H1 (cell line): ENCODE data around the gene NMD3. TPM values are rescaled to one million over a fixed set of nuclear protein-coding genes. Genes with fewer than 3 reads are reported as not detected.

Source experiments
- CTCF ChIA-PET: fragments of 300-600 bp; sonication (Branson Sonifier 250); formaldehyde crosslinking; loops from one replicate; lab custom pipeline; 2021; ENCODE audit not compliant: partially characterized antibody; lab: Charles Lee
- POLR2A ChIA-PET: fragments of 300-600 bp; sonication (Branson Sonifier 250); formaldehyde crosslinking; loops from one replicate; lab custom pipeline; 2021; ENCODE audit warnings: inconsistent platforms; ENCODE audit not compliant: partially characterized antibody; lab: Charles Lee
- DNase-seq, 2 experiments: peaks; one replicate each; pipeline versions ENCODE4 v3.0.0 to v3.0.0-alpha.2; 2010 to 2022; ENCODE audit warnings: low spot score in 2 of 2, low read depth in 1 of 2, mixed read lengths in 1 of 2
- FAIRE-seq: peaks from 2 replicates; lab custom pipeline; 2011; peaks lifted over from hg19 to GRCh38; lab: Jason Lieb, UNC
- H2AFZ ChIP-seq: 2 replicates; pipeline ENCODE4 v1.8.1; 2012; ENCODE audit warnings: low read length, inconsistent platforms
- H2AK5ac ChIP-seq: 2 replicates; pipeline ENCODE4 v1.6.1; 2013; ENCODE audit warnings: low read depth, low read length
- H2BK120ac ChIP-seq: replicated peaks from 2 replicates; pipeline ENCODE3; 2013; ENCODE audit warnings: low read depth, low read length, inconsistent platforms
- H2BK12ac ChIP-seq: 2 replicates; pipeline ENCODE4 v1.6.1; 2013; ENCODE audit warnings: low read depth, low read length
- H2BK15ac ChIP-seq: 2 replicates; pipeline ENCODE4 v1.6.1; 2013; ENCODE audit warnings: low read length
- H2BK20ac ChIP-seq: 2 replicates; pipeline ENCODE4 v1.6.1; 2013; ENCODE audit warnings: low read length
- H2BK5ac ChIP-seq: 2 replicates; pipeline ENCODE4 v1.6.1; 2013; ENCODE audit warnings: low read depth, low read length
- H3K14ac ChIP-seq: 2 replicates; pipeline ENCODE4 v1.6.1; 2013; ENCODE audit warnings: inconsistent platforms; ENCODE audit not compliant: insufficient read length
- H3K18ac ChIP-seq: 2 replicates; pipeline ENCODE4 v1.6.1; 2013; ENCODE audit warnings: low read length; ENCODE audit errors: extremely low read depth
- H3K23ac ChIP-seq: 2 replicates; pipeline ENCODE4 v1.6.1; 2013; ENCODE audit warnings: inconsistent platforms; ENCODE audit not compliant: insufficient read length
- H3K23me2 ChIP-seq: 2 replicates; pipeline ENCODE4 v1.6.1; 2013; ENCODE audit warnings: low read depth, low read length
- H3K27ac ChIP-seq: 2 replicates; pipeline ENCODE4 v1.6.1; 2011; ENCODE audit warnings: low read depth, low read length, inconsistent platforms
- H3K27me3 ChIP-seq, 4 experiments: replicated peaks in 1 of 4; 1 replicate in 1 of 4; 2 replicates in 3 of 4; pipeline versions ENCODE4 v1.6.1 to v1.8.1; 2011 to 2013; ENCODE audit warnings: low read length in 3 of 4, mild to moderate bottlenecking in 3 of 4, inconsistent platforms in 2 of 4, mixed read lengths in 2 of 4, moderate library complexity in 1 of 4; ENCODE audit not compliant: control insufficient read depth in 3 of 4, insufficient read depth in 3 of 4; ENCODE audit errors: extremely low read depth in 1 of 4
- H3K36me3 ChIP-seq, 4 experiments: 2 replicates each; pipeline versions ENCODE4 v1.6.1 to v1.8.1; 2011 to 2013; ENCODE audit warnings: mild to moderate bottlenecking in 4 of 4, low read length in 3 of 4, moderate library complexity in 2 of 4, control low read depth in 1 of 4, inconsistent platforms in 1 of 4; ENCODE audit not compliant: insufficient read depth in 4 of 4, control insufficient read depth in 2 of 4
- H3K4ac ChIP-seq: replicated peaks from 2 replicates; pipeline ENCODE3; 2013; ENCODE audit warnings: low read length, low read depth, mixed read lengths, inconsistent platforms; ENCODE audit not compliant: insufficient read length
- H3K4me1 ChIP-seq, 4 experiments: replicated peaks in 1 of 4; 1 replicate in 1 of 4; 2 replicates in 3 of 4; pipeline versions ENCODE4 v1.6.1 to v1.8.1; 2011 to 2013; ENCODE audit warnings: low read length in 3 of 4, inconsistent platforms in 2 of 4, mixed read lengths in 1 of 4; ENCODE audit not compliant: insufficient read depth in 4 of 4, control insufficient read depth in 3 of 4
- H3K4me2 ChIP-seq, 2 experiments: 2 replicates each; pipeline versions ENCODE4 v1.6.1 to v1.8.1; 2011 to 2013; ENCODE audit warnings: low read depth in 2 of 2, low read length in 2 of 2, control low read depth in 1 of 2, inconsistent platforms in 1 of 2, mild to moderate bottlenecking in 1 of 2; ENCODE audit not compliant: insufficient read depth in 1 of 2
- H3K4me3 ChIP-seq, 4 experiments: fragments of 200-600, 300-600 bp in 1 of 4; sonication (generic), shearing (Covaris generic), sonication (Bioruptor Twin) in 1 of 4; 2 replicates each; pipeline versions ENCODE4 v1.5.1 to v1.8.1; 2011 to 2016; ENCODE audit warnings: low read length in 4 of 4, low read depth in 3 of 4, control low read depth in 2 of 4, inconsistent platforms in 2 of 4, mild to moderate bottlenecking in 2 of 4, mixed read lengths in 1 of 4, moderate library complexity in 1 of 4; ENCODE audit not compliant: insufficient read depth in 2 of 4; ENCODE audit errors: extremely low read depth in 1 of 4
- H3K56ac ChIP-seq: replicated peaks from 2 replicates; pipeline ENCODE3; 2013; ENCODE audit warnings: low read depth, mild to moderate bottlenecking, mixed read lengths, low read length, inconsistent platforms; ENCODE audit not compliant: insufficient read length
- H3K79me1 ChIP-seq: 2 replicates; pipeline ENCODE4 v1.6.1; 2013; ENCODE audit warnings: low read depth, low read length, control low read depth
- H3K79me2 ChIP-seq, 2 experiments: 2 replicates each; pipeline versions ENCODE4 v1.6.1 to v1.8.1; 2012 to 2013; ENCODE audit warnings: low read length in 2 of 2, mild to moderate bottlenecking in 2 of 2, inconsistent platforms in 1 of 2; ENCODE audit not compliant: insufficient read depth in 2 of 2, control insufficient read depth in 1 of 2
- H3K9ac ChIP-seq, 4 experiments: replicated peaks in 1 of 4; 1 replicate in 1 of 4; 2 replicates in 3 of 4; pipeline versions ENCODE4 v1.6.1 to v1.8.1; 2011 to 2013; ENCODE audit warnings: low read depth in 3 of 4, low read length in 3 of 4, control low read depth in 2 of 4, mild to moderate bottlenecking in 2 of 4, moderate library complexity in 2 of 4, inconsistent platforms in 1 of 4; ENCODE audit errors: extremely low read depth in 1 of 4
- H3K9me3 ChIP-seq, 2 experiments: 2 replicates each; pipeline versions ENCODE4 v1.6.1 to v1.8.1; 2012 to 2013; ENCODE audit warnings: mild to moderate bottlenecking in 2 of 2, moderate library complexity in 2 of 2, control low read depth in 1 of 2, inconsistent platforms in 1 of 2, low read depth in 1 of 2, low read length in 1 of 2, mixed read lengths in 1 of 2; ENCODE audit not compliant: insufficient read depth in 2 of 2
- H4K20me1 ChIP-seq, 2 experiments: replicated peaks in 1 of 2; 2 replicates each; pipeline versions ENCODE3 to v1.8.1; 2011 to 2013; ENCODE audit warnings: inconsistent platforms in 2 of 2, low read length in 2 of 2, mild to moderate bottlenecking in 1 of 2; ENCODE audit not compliant: insufficient read depth in 2 of 2, control insufficient read depth in 1 of 2
- H4K5ac ChIP-seq: 2 replicates; pipeline ENCODE4 v1.6.1; 2013; ENCODE audit warnings: low read length, low read depth, mixed read lengths, inconsistent platforms; ENCODE audit not compliant: insufficient read length
- H4K8ac ChIP-seq: 2 replicates; pipeline ENCODE4 v1.8.0; 2013; ENCODE audit warnings: mild to moderate bottlenecking, moderate library complexity, low read length, inconsistent platforms; ENCODE audit not compliant: insufficient read depth; ENCODE audit errors: extremely low read depth
- H4K91ac ChIP-seq: replicated peaks from 2 replicates; pipeline ENCODE3; 2013; ENCODE audit warnings: low read length, mixed read lengths, inconsistent platforms; ENCODE audit not compliant: insufficient read length
- CEBPB ChIP-seq: IDR thresholded peaks from 2 replicates; pipeline ENCODE4 v1.6.1; 2012; ENCODE audit warnings: low read depth, low read length
- GABPA ChIP-seq: IDR thresholded peaks from 2 replicates; pipeline ENCODE4 v1.6.1; 2011; ENCODE audit warnings: mild to moderate bottlenecking, low read length, moderate library complexity, borderline replicate concordance; ENCODE audit not compliant: insufficient read depth
- HDAC2 ChIP-seq, 2 experiments: fragments of 300-600 bp in 1 of 2; sonication (generic) in 1 of 2; IDR thresholded peaks; 2 replicates each; pipeline ENCODE4 v1.6.1; 2011 to 2012; ENCODE audit warnings: low read depth in 2 of 2, low read length in 2 of 2, mild to moderate bottlenecking in 2 of 2, moderate library complexity in 2 of 2, borderline replicate concordance in 1 of 2, inconsistent platforms in 1 of 2
- HDAC6 ChIP-seq: IDR thresholded peaks from one replicate; pipeline ENCODE4 v1.7.1; 2012; ENCODE audit warnings: low read depth, mild to moderate bottlenecking, inconsistent platforms, low read length, moderate library complexity
- JUN ChIP-seq: IDR thresholded peaks from 2 replicates; pipeline ENCODE4 v1.6.1; 2011; ENCODE audit warnings: low read depth, mild to moderate bottlenecking, improper control_type of control experiment, low read length
- KDM4A ChIP-seq: IDR thresholded peaks from one replicate; pipeline ENCODE4 v1.7.1; 2012; ENCODE audit warnings: low read depth, mild to moderate bottlenecking, moderate library complexity, low read length, inconsistent platforms; ENCODE audit not compliant: severe bottlenecking
- MAFK ChIP-seq: IDR thresholded peaks from 2 replicates; pipeline ENCODE4 v1.6.1; 2012; ENCODE audit warnings: low read depth, mild to moderate bottlenecking, improper control_type of control experiment, low read length
- NANOG ChIP-seq: IDR thresholded peaks from 2 replicates; pipeline ENCODE4 v1.6.1; 2011; ENCODE audit warnings: low read length, low read depth, mild to moderate bottlenecking, inconsistent platforms; ENCODE audit not compliant: insufficient read depth, poor library complexity, severe bottlenecking
- NRF1 ChIP-seq: IDR thresholded peaks from 2 replicates; pipeline ENCODE4 v1.6.1; 2011; ENCODE audit warnings: mild to moderate bottlenecking, low read depth, low read length, improper control_type of control experiment
- RBBP5 ChIP-seq: IDR thresholded peaks from 2 replicates; pipeline ENCODE4 v1.7.1; 2012; ENCODE audit warnings: low read depth, mild to moderate bottlenecking, inconsistent platforms, low read length, moderate library complexity, borderline replicate concordance
- SIRT6 ChIP-seq: IDR thresholded peaks from one replicate; pipeline ENCODE4 v1.7.1; 2012; ENCODE audit warnings: low read length, inconsistent platforms
- SP2 ChIP-seq: IDR thresholded peaks from 2 replicates; pipeline ENCODE4 v1.6.1; 2012; ENCODE audit warnings: mild to moderate bottlenecking, low read length, inconsistent platforms
- TBP ChIP-seq: IDR thresholded peaks from 2 replicates; pipeline ENCODE4 v1.6.1; 2011; ENCODE audit warnings: low read depth, low read length, improper control_type of control experiment
- ZNF274 ChIP-seq: IDR thresholded peaks from 2 replicates; pipeline ENCODE4 v1.7.0; 2012; ENCODE audit warnings: low read length, borderline replicate concordance; ENCODE audit errors: extremely low read depth
- WGBS, 2 experiments: shearing (Covaris generic) in 1 of 2; methylation state at CpG; one replicate each; pipeline versions ENCODE4 v1.1.6 to v1.1.7; 2013 to 2015; ENCODE audit warnings: low lambda C conversion rate in 2 of 2, mixed read lengths in 2 of 2, inconsistent platforms in 1 of 2, low coverage in 1 of 2, missing lambda C conversion rate in 1 of 2; ENCODE audit not compliant: insufficient replicate concordance in 2 of 2, insufficient coverage in 1 of 2, insufficient read length in 1 of 2; ENCODE audit errors: extremely low coverage in 1 of 2, missing lambda C conversion rate in 1 of 2; 5-methylcytosine and 5-hydroxymethylcytosine counted together
- polyA plus RNA-seq, 7 experiments: library from polyadenylated mRNA; depleted of rRNA in 3 of 7; stranded (reverse) in 5 of 7; unstranded in 2 of 7; fragments of >200 nt in 5 of 7; fragments of 200-250 nt in 2 of 7; gene quantifications; 1 replicate in 5 of 7; 2 replicates in 1 of 7; 4 replicates in 1 of 7; pipeline versions ENCODE4 v1.2.1 to v1.2.3, GENCODE V29; 2011 to 2013; ENCODE audit warnings: missing spikeins in 2 of 7, mixed read lengths in 2 of 7
- total RNA-seq: library from RNA; stranded (reverse); fragmentation: NEBNext Ultra II Directional; extraction: Animal tissue kit (Norgen Biotek cat#: 25700); gene quantifications from 2 replicates; pipeline ENCODE4 v1.2.1, GENCODE V29; 2021

Gene NMD3
- total and polyA plus RNA-seq, 2 of the 8 experiments (the other 6 are each of a cell fraction or from before 2014, with no cell fraction given), result 12.1 to 64.2 TPM

DNA sequence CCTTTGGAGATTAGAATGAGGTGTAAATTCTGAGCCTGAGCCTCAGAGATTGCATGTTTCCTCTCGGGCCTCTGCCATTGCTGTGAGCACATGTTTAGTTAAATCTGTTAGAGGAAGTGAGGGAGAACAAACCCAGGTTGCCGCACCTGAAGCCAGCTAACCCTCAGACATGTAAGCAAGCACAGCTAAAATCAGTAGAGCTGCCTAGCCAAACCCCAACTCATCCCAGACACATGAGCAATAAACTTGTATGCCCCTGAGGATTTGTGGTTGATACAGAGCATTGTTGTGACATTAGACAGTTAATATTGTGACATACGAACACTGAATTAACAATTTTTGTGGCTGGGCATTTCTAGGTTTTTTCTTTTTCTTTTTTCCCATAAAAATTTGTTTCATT is 41.9 kb downstream of the NMD3 start:
- H3K4me3 ChIP-seq, result no peak overlapping the region
- 87% methylated on average over 3 of the region's 3 CpGs; no CpG with 5 or more reads in 1 of the 2 experiments for WGBS, 2 experiments
- no peak overlapping the region for H3K23ac ChIP-seq
- no peaks in the 10 kb centered on the region for H3K79me1 ChIP-seq
- H3K27ac ChIP-seq, result no peak overlapping the region
- no peak overlapping the region for H3K9ac ChIP-seq
- H3K9me3 ChIP-seq, result no peaks in the 10 kb centered on the region
- POLR2A ChIA-PET, result no interaction called here
- H2BK12ac ChIP-seq, result no peak overlapping the region
- no peak overlapping the region for H4K8ac ChIP-seq
- no peak overlapping the region for H2AK5ac ChIP-seq
- no peaks in the 10 kb centered on the region for H4K20me1 ChIP-seq
- H4K91ac ChIP-seq, result no peak overlapping the region
- H3K27me3 ChIP-seq, result peaks cover 0 to 1% (median 0%) of the 10 kb centered on the region in 4 experiments; a peak in 1 of 7 replicates
- FAIRE-seq (no peak), DNase-seq (no peak)
- H3K23me2 ChIP-seq, result no peaks in the 10 kb centered on the region
- CTCF ChIA-PET, result interaction anchor here (0.7 kb wide), 1 partner anchor 13 kb away, joined by 3 read pairs; no protein-coding TSS in a partner anchor
- H3K4me2 ChIP-seq, result no peak overlapping the region
- no peaks in the 10 kb centered on the region for H3K4me1 ChIP-seq
- no peak overlapping the region for H2BK120ac ChIP-seq
- 0 out of 4 replicates have a peak, but pooled peaks cover 0 to 4% of the 10 kb centered on the region in 2 experiments for H3K79me2 ChIP-seq
- H2BK15ac ChIP-seq, result no peak overlapping the region
- H3K18ac ChIP-seq, result no peak overlapping the region
- no peak overlapping the region for H3K14ac ChIP-seq
- H3K56ac ChIP-seq, result no peak overlapping the region
- no peak overlapping the region for H4K5ac ChIP-seq
- H2BK5ac ChIP-seq, result no peak overlapping the region
- H3K36me3 ChIP-seq, result peaks cover 0 to 10% (median 3%) of the 10 kb centered on the region in 4 experiments; a peak in 3 of 8 replicates
- H3K4ac ChIP-seq, result no peak overlapping the region
- no peak overlapping the region for H2AFZ ChIP-seq
- H2BK20ac ChIP-seq, result no peak overlapping the region
- TF ChIP-seq HDAC6 (no peak), TBP (no peak), GABPA (no peak), SIRT6 (no peak), NANOG (no peak), JUN (no peak), SP2 (no peak), HDAC2 (IDR thresholded peaks at IDR 0.05; ENCODE audit: borderline replicate concordance in 1 of 2, low read depth in 2 of 2, low read length in 2 of 2) (no peak), NRF1 (no peak), CEBPB (no peak), RBBP5 (no peak), ZNF274 (no peak), KDM4A (no peak), MAFK (no peak)
